CD14-positive monocyte (primary cell): Measurements from ENCODE around the gene RCOR3. TPM values are rescaled to one million over a fixed set of nuclear protein-coding genes. Genes with fewer than 3 reads are reported as not detected.

ENCODE experiments used
- DNase-seq, 3 donors: peaks; one replicate each; pipeline ENCODE4 v3.0.0-alpha.2; 2011 to 2022
- H2AFZ ChIP-seq: 2 replicates; pipeline ENCODE4 v1.6.0; 2012; ENCODE audit warnings: mild to moderate bottlenecking, low read depth, low read length, inconsistent platforms; ENCODE audit not compliant: insufficient read depth, poor library complexity, severe bottlenecking
- H3K27ac ChIP-seq, 2 donors: 1 replicate in 1 of 2; 2 replicates in 1 of 2; pipeline ENCODE4 v1.5.1; 2012 to 2013; ENCODE audit warnings: low read length in 2 of 2, control low read depth in 1 of 2, inconsistent platforms in 1 of 2, low read depth in 1 of 2, mild to moderate bottlenecking in 1 of 2
- H3K27me3 ChIP-seq, 2 donors: one replicate each; pipeline versions ENCODE4 v1.6.0 to v1.6.1; 2011 to 2013; ENCODE audit warnings: low read length in 2 of 2; ENCODE audit not compliant: control insufficient read depth in 2 of 2, insufficient read depth in 2 of 2
- H3K36me3 ChIP-seq, 2 donors: replicated peaks in 1 of 2; 1 replicate in 1 of 2; 2 replicates in 1 of 2; pipeline versions ENCODE4 v1.5.1 to v1.6.1; 2012 to 2013; ENCODE audit warnings: low read length in 2 of 2, control low read depth in 1 of 2, inconsistent platforms in 1 of 2, mild to moderate bottlenecking in 1 of 2; ENCODE audit not compliant: insufficient read depth in 2 of 2, control insufficient read depth in 1 of 2
- H3K4me1 ChIP-seq, 2 donors: 1 replicate in 1 of 2; 2 replicates in 1 of 2; pipeline versions ENCODE4 v1.5.1 to v1.6.1; 2012 to 2013; ENCODE audit warnings: low read length in 2 of 2, control low read depth in 1 of 2, inconsistent platforms in 1 of 2, mild to moderate bottlenecking in 1 of 2, moderate library complexity in 1 of 2; ENCODE audit not compliant: insufficient read depth in 2 of 2, control insufficient read depth in 1 of 2
- H3K4me2 ChIP-seq: replicated peaks from 2 replicates; pipeline ENCODE3; 2012; ENCODE audit warnings: low read length, moderate library complexity, mild to moderate bottlenecking; ENCODE audit not compliant: poor library complexity, severe bottlenecking; ENCODE audit errors: extremely low read depth
- H3K4me3 ChIP-seq, 3 experiments: fragments of 200-600 bp in 1 of 3; sonication (generic) in 1 of 3; replicated peaks in 1 of 3; 1 replicate in 2 of 3; 2 replicates in 1 of 3; pipeline ENCODE4 v1.5.1; 2011 to 2013; ENCODE audit warnings: low read length in 3 of 3, mild to moderate bottlenecking in 3 of 3, control low read depth in 2 of 3, low read depth in 2 of 3, inconsistent platforms in 1 of 3, moderate library complexity in 1 of 3
- H3K79me2 ChIP-seq: 2 replicates; pipeline ENCODE4 v1.6.0; 2012; ENCODE audit warnings: mild to moderate bottlenecking, control low read depth, inconsistent platforms, low read length, moderate library complexity; ENCODE audit not compliant: insufficient read depth
- H3K9ac ChIP-seq: 2 replicates; pipeline ENCODE4 v1.6.0; 2017; ENCODE audit warnings: low read length, mild to moderate bottlenecking; ENCODE audit not compliant: insufficient read depth, poor library complexity, severe bottlenecking
- H3K9me3 ChIP-seq, 2 donors: replicated peaks in 1 of 2; 1 replicate in 1 of 2; 2 replicates in 1 of 2; pipeline versions ENCODE4 v1.5.1 to v1.6.1; 2012 to 2013; ENCODE audit warnings: low read length in 2 of 2, control low read depth in 1 of 2; ENCODE audit not compliant: control insufficient read depth in 1 of 2, insufficient read depth in 1 of 2
- H4K20me1 ChIP-seq: 2 replicates; pipeline ENCODE4 v1.6.0; 2012; ENCODE audit warnings: mild to moderate bottlenecking, low read length, control low read depth, moderate library complexity; ENCODE audit not compliant: insufficient read depth
- H3K27ac Mint-ChIP-seq, 7 donors: one replicate each; pipeline ENCODE4 v1.8.0; 2020; ENCODE audit warnings: mild to moderate bottlenecking in 7 of 7, mixed read lengths in 7 of 7, moderate library complexity in 6 of 7, inconsistent platforms in 2 of 7
- H3K27me3 Mint-ChIP-seq, 3 donors: one replicate each; pipeline ENCODE4 v1.8.0; 2021 to 2022; ENCODE audit warnings: low read depth in 3 of 3, mild to moderate bottlenecking in 3 of 3, mixed read lengths in 3 of 3, moderate library complexity in 3 of 3, inconsistent platforms in 1 of 3
- H3K36me3 Mint-ChIP-seq, 2 donors: one replicate each; pipeline ENCODE4 v1.8.0; 2020; ENCODE audit warnings: mixed read lengths in 2 of 2, inconsistent platforms in 1 of 2, mild to moderate bottlenecking in 1 of 2
- H3K4me1 Mint-ChIP-seq: one replicate; pipeline ENCODE4 v1.8.0; 2020; ENCODE audit warnings: mild to moderate bottlenecking, mixed read lengths
- H3K4me3 Mint-ChIP-seq, 2 donors: one replicate each; pipeline ENCODE4 v1.8.0; 2020; ENCODE audit warnings: mild to moderate bottlenecking in 2 of 2, mixed read lengths in 2 of 2, moderate library complexity in 1 of 2
- H3K9me3 Mint-ChIP-seq, 7 donors: one replicate each; pipeline ENCODE4 v1.8.0; 2020 to 2022; ENCODE audit warnings: mixed read lengths in 7 of 7, mild to moderate bottlenecking in 6 of 7, moderate library complexity in 6 of 7, inconsistent platforms in 2 of 7
- WGBS: methylation state at CpG from one replicate; pipeline ENCODE4 v1.1.5; 2013; ENCODE audit warnings: missing lambda C conversion rate; ENCODE audit not compliant: insufficient coverage; 5-methylcytosine and 5-hydroxymethylcytosine counted together
- intact Hi-C, 2 donors: fragments of 100-400 bp; cut with micrococcal nuclease; formaldehyde crosslinking; loops; one replicate each; pipeline versions ENCODE4 v1.15.0 to v1.15.1; 2023
- polyA plus RNA-seq, 3 donors: library from polyadenylated mRNA; depleted of rRNA in 1 of 3; unstranded in 2 of 3; stranded (reverse) in 1 of 3; fragments of 300-500 nt in 2 of 3; fragments of >200 nt in 1 of 3; fragmentation: Illumina TruSeq in 2 of 3; gene quantifications; 1 replicate in 2 of 3; 2 replicates in 1 of 3; pipeline ENCODE4 v1.2.3, GENCODE V29; 2012 to 2021
- TF ChIP-seq, protein P1 (sequence below): fragments of 200-600 bp; IDR thresholded peaks from one replicate; pipeline ENCODE4 v1.8.0; 2022; ENCODE audit warnings: antibody characterized with exemption, mild to moderate bottlenecking

Gene RCOR3
- polyA plus RNA-seq, 3 donors: 14.5 to 46.5 (median 21.6) TPM

GRCh38 chr1:211330282-211330936 is 71.2 kb downstream of the RCOR3 start:
- Histone ChIP-seq H3K4me2 (no peak overlapping the region), H3K36me3 (no peaks in the 10 kb centered on the region), H3K4me3 (no peak overlapping the region), H3K79me2 (no peaks in the 10 kb centered on the region), H3K27me3 (no peaks in the 10 kb centered on the region), H4K20me1 (no peaks in the 10 kb centered on the region), H3K9ac (no peak overlapping the region), H3K27ac (no peak overlapping the region), H3K9me3 (no peaks in the 10 kb centered on the region), H2AFZ (no peak overlapping the region), H3K4me1 (peaks cover 11 to 12% of the 10 kb centered on the region in 2 donors)
- no peak for DNase-seq
- WGBS: 98% methylated on average over 6 of the region's 8 CpGs
- H3K4me1 Mint-ChIP-seq: peaks cover 30% of the 10 kb centered on the region
- no peak overlapping the region for H3K27ac Mint-ChIP-seq
- peaks cover 0 to 1% of the 10 kb centered on the region in 2 donors for H3K36me3 Mint-ChIP-seq
- intact Hi-C loops: loop anchor here in 1 of 2 donors (5.0 kb wide), 1 partner anchor 147 kb away; no protein-coding TSS in a partner anchor
- TF ChIP-seq, protein P1, sequence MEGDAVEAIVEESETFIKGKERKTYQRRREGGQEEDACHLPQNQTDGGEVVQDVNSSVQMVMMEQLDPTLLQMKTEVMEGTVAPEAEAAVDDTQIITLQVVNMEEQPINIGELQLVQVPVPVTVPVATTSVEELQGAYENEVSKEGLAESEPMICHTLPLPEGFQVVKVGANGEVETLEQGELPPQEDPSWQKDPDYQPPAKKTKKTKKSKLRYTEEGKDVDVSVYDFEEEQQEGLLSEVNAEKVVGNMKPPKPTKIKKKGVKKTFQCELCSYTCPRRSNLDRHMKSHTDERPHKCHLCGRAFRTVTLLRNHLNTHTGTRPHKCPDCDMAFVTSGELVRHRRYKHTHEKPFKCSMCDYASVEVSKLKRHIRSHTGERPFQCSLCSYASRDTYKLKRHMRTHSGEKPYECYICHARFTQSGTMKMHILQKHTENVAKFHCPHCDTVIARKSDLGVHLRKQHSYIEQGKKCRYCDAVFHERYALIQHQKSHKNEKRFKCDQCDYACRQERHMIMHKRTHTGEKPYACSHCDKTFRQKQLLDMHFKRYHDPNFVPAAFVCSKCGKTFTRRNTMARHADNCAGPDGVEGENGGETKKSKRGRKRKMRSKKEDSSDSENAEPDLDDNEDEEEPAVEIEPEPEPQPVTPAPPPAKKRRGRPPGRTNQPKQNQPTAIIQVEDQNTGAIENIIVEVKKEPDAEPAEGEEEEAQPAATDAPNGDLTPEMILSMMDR: no peak
- H3K27me3 Mint-ChIP-seq: peaks cover 11 to 24% (median 18%) of the 10 kb centered on the region in 3 donors
- no peak overlapping the region for H3K4me3 Mint-ChIP-seq
- H3K9me3 Mint-ChIP-seq: peaks cover 0 to 2% (median 0%) of the 10 kb centered on the region in 7 donors

DNA sequence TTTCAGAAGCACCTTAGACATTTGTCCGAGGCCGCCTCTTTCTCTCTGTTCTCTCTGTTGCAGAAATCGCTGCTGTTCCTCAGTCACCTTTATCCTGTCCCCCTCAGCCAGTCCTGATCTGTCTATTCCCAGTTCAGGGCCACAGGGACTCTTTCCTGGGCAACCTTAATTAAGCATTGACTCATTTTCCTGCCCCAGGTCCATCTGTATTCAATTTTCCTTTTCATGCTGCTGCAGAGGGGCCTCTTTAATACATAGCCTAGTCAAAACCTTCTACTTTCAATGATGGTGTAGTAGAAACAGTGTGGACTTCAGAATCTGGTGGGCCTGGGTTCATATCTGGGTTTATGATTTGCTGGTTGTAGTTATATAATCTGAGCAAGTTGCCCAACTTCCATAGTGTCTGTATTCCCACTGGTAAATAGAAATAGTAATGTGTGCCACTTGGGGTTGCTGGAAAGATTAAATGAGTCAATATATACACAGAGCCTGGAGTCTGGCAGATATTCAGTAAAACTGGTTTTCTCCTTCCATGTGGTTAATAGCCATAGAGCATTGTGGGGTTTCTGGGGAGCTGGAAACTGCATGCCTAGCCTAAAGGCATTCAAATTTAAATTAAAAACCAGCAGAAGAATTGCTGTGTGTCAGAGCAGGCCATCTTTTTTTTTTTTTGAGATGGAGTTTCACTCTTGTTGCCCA is 72.0 kb downstream of the RCOR3 start:
- Histone ChIP-seq H3K4me2 (no peak overlapping the region), H3K36me3 (no peaks in the 10 kb centered on the region), H3K4me3 (no peak overlapping the region), H3K27me3 (no peaks in the 10 kb centered on the region), H3K4me1 (peaks cover 9 to 10% of the 10 kb centered on the region in 2 donors), H2AFZ (no peak overlapping the region), H3K9me3 (no peaks in the 10 kb centered on the region), H3K27ac (no peak overlapping the region), H4K20me1 (no peaks in the 10 kb centered on the region), H3K79me2 (no peaks in the 10 kb centered on the region), H3K9ac (no peak overlapping the region)
- H3K4me1 Mint-ChIP-seq: peaks cover 34% of the 10 kb centered on the region
- H3K9me3 Mint-ChIP-seq: peaks cover 0 to 2% (median 0%) of the 10 kb centered on the region in 7 donors
- TF ChIP-seq, protein P1: no peak
- intact Hi-C loops: loop anchor here in 1 of 2 donors (5.0 kb wide), 1 partner anchor 146 kb away; no protein-coding TSS in a partner anchor
- H3K36me3 Mint-ChIP-seq: peaks cover 0 to 1% of the 10 kb centered on the region in 2 donors
- peaks cover 8 to 16% (median 12%) of the 10 kb centered on the region in 3 donors for H3K27me3 Mint-ChIP-seq
- DNase-seq: no peak
- 97% methylated on average over 3 of the region's 3 CpGs for WGBS
- H3K4me3 Mint-ChIP-seq: no peak overlapping the region
- no peak overlapping the region for H3K27ac Mint-ChIP-seq
